Lung (tissue), 12 donors: ENCODE results near the gene B3GALT6. TPM values are rescaled to one million over a fixed set of nuclear protein-coding genes. Genes with fewer than 3 reads are reported as not detected.

Experiments
- ATAC-seq: fragments of 200-7000 bp; cut with Tn5 transposase; one replicate; pipeline ENCODE4 v1.9.1; 2020; ENCODE audit warnings: moderate number of reproducible peaks; ENCODE audit not compliant: insufficient read depth, low FRiP score
- DNase-seq, 3 donors: peaks; one replicate each; pipeline ENCODE4 v3.0.0-alpha.2; 2013 to 2017
- H3K27ac ChIP-seq, 2 donors: one replicate each; pipeline ENCODE4 v1.5.1; 2013; ENCODE audit warnings: mild to moderate bottlenecking in 2 of 2, moderate library complexity in 2 of 2, control low read depth in 1 of 2, inconsistent platforms in 1 of 2, low read depth in 1 of 2, low read length in 1 of 2
- H3K27me3 ChIP-seq, 3 donors: one replicate each; pipeline ENCODE4 v1.5.1; 2013; ENCODE audit warnings: low read length in 2 of 3; ENCODE audit not compliant: control insufficient read depth in 3 of 3, insufficient read depth in 3 of 3
- H3K36me3 ChIP-seq, 4 donors: one replicate each; pipeline ENCODE4 v1.5.1; 2013; ENCODE audit warnings: low read length in 4 of 4, mild to moderate bottlenecking in 1 of 4, moderate library complexity in 1 of 4; ENCODE audit not compliant: control insufficient read depth in 4 of 4, insufficient read depth in 4 of 4
- H3K4me1 ChIP-seq, 5 donors: one replicate each; pipeline ENCODE4 v1.5.1; 2013; ENCODE audit warnings: low read length in 5 of 5, mild to moderate bottlenecking in 2 of 5, moderate library complexity in 1 of 5; ENCODE audit not compliant: control insufficient read depth in 5 of 5, insufficient read depth in 5 of 5
- H3K4me3 ChIP-seq: one replicate; pipeline ENCODE4 v1.5.1; 2013; ENCODE audit warnings: mild to moderate bottlenecking, control low read depth, moderate library complexity
- H3K9ac ChIP-seq, 2 donors: one replicate each; pipeline ENCODE4 v1.5.1; 2013; ENCODE audit warnings: low read length in 2 of 2, control low read depth in 1 of 2; ENCODE audit not compliant: insufficient read depth in 1 of 2
- H3K9me3 ChIP-seq, 4 donors: one replicate each; pipeline ENCODE4 v1.5.1; 2013; ENCODE audit warnings: low read length in 3 of 4, mild to moderate bottlenecking in 1 of 4, moderate library complexity in 1 of 4; ENCODE audit not compliant: control insufficient read depth in 4 of 4, insufficient read depth in 3 of 4
- WGBS, 2 donors: extraction: QIAGEN DNeasy Blood & Tissue Kit; methylation state at CpG; one replicate each; pipeline ENCODE4 v1.1.7; 2013; 5-methylcytosine and 5-hydroxymethylcytosine counted together
- polyA plus RNA-seq, 2 donors: library from polyadenylated mRNA; stranded (reverse); fragments of 200-250 nt; gene quantifications; one replicate each; pipeline ENCODE4 v1.2.1, GENCODE V29; 2013
- total RNA-seq, 2 donors: library from RNA; depleted of rRNA in 1 of 2; stranded (reverse); fragments of >200 nt in 1 of 2; gene quantifications; one replicate each; pipeline ENCODE4 v1.2.1, GENCODE V29; 2014 to 2021
- TF ChIP-seq, protein P1 (sequence below): IDR thresholded peaks from 2 replicates; pipeline ENCODE4 v1.5.1; 2012; ENCODE audit warnings: mild to moderate bottlenecking; ENCODE audit errors: control extremely low read depth, extremely low read depth
- donor health status: control.
- donor health status: control.
- donor health status: Bipolar disorder and iron deficiency.
- donor health status: healthy.
- donor health status: DM: yes; HTN: yes; CAD: no.

B3GALT6 gene
- total and polyA plus RNA-seq, 4 donors: 7.0 to 28.3 (median 15.8) TPM

DNA sequence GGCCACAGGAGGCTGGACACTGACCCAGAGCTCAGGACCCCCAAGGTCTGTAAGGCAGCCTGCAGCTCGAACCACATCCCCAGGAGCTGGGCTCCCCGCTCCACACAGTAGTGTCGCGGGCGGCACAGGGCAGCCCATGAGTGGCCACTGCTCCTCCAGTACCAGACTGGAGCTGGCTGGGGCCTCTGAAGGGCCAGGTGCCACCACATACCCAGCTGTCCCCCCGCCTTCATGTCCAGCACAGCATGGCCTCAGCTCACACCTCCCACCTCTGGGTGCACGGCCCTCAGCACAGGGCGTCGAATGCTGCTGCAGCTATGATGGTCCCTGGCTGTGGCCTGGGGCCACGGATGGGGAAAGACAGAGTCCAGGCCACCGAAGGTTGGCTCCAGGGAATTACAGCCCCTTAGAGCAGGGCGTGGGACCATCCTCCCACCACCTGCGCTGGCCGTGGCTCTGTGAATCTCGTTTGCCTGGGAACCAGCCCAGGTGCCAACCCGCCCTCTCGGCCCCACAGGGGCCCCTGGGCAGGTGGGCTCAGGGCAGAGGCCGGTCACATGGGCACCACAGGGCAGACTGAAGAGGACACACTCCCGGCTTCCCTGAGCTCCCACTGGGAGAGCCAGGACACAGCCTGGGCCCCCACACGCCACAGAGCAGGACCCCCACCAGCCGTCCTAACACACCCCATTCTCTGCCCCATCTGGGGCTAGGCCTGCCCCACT, 16.0 kb upstream of the B3GALT6 start:
- Histone ChIP-seq H3K4me1 (peaks cover 0 to 26% (median 0%) of the 10 kb centered on the region in 5 donors), H3K36me3 (peaks cover 5 to 52% (median 10%) of the 10 kb centered on the region in 4 donors), H3K27me3 (no peaks in the 10 kb centered on the region), H3K9ac (no peak overlapping the region), H3K27ac (peak overlapping the region in 1 of 2 donors; percentile 9), H3K9me3 (peaks cover 0 to 2% (median 0%) of the 10 kb centered on the region in 4 donors), H3K4me3 (no peak overlapping the region)
- ATAC-seq (no peak), DNase-seq (no peak)
- 93 to 94% methylated on average over 20 to 21 of the region's 21 CpGs for WGBS, 2 donors
- TF ChIP-seq, protein P1, sequence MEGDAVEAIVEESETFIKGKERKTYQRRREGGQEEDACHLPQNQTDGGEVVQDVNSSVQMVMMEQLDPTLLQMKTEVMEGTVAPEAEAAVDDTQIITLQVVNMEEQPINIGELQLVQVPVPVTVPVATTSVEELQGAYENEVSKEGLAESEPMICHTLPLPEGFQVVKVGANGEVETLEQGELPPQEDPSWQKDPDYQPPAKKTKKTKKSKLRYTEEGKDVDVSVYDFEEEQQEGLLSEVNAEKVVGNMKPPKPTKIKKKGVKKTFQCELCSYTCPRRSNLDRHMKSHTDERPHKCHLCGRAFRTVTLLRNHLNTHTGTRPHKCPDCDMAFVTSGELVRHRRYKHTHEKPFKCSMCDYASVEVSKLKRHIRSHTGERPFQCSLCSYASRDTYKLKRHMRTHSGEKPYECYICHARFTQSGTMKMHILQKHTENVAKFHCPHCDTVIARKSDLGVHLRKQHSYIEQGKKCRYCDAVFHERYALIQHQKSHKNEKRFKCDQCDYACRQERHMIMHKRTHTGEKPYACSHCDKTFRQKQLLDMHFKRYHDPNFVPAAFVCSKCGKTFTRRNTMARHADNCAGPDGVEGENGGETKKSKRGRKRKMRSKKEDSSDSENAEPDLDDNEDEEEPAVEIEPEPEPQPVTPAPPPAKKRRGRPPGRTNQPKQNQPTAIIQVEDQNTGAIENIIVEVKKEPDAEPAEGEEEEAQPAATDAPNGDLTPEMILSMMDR: no peak

DNA sequence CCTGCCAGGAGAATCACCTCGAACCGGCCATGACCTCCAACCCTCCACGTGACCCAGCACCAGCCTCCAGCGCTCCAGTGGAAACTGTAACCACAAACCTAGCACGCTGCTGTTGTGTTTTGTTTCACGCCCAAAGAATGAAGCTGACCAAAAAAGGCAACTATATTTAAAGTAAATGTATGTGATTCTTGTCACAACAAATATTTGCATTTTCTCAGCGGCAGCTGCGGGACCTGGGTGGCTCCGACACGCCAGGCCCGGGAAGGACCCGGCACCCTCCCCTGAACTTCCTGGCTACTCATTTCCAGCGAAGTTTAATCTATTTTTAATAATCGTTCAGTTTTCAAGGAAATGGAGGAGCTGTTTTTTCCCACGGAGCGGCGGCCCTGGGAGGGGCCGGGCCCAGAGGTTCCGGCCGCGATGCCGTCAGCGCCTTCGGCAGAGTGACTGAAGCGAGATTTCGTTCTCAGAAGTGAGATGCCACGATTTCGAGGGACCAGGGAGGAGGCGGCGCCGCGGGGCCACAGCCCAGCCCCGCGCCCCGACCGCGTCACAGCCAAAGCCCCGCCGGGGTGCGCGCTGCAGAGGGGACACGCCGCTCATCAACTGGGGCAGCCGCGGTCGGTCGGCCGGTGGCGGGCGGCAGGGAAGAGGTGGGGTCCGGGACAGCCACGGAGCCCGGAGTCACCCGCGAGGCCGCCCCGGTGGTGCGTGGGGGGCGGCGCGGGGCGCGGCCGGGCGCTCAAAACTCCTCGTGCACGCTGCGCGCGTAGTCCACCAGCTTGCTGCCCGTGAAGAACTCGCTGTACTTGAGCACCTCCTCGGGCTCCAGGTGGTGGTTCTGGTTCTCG, 15.0 kb upstream of the B3GALT6 start:
- peaks cover 0 to 2% (median 0%) of the 10 kb centered on the region in 4 donors for H3K9me3 ChIP-seq
- ATAC-seq: no peak
- H3K27ac ChIP-seq: no peak overlapping the region
- H3K4me1 ChIP-seq: peaks cover 0 to 22% (median 0%) of the 10 kb centered on the region in 5 donors
- H3K36me3 ChIP-seq: peaks cover 5 to 59% (median 16%) of the 10 kb centered on the region in 4 donors
- 92 to 93% methylated on average over 67 to 74 of the region's 74 CpGs for WGBS, 2 donors
- no peak for DNase-seq
- H3K9ac ChIP-seq: no peak overlapping the region
- H3K4me3 ChIP-seq: no peak overlapping the region
- TF ChIP-seq, protein P1: no peak
- H3K27me3 ChIP-seq: no peaks in the 10 kb centered on the region

DNA sequence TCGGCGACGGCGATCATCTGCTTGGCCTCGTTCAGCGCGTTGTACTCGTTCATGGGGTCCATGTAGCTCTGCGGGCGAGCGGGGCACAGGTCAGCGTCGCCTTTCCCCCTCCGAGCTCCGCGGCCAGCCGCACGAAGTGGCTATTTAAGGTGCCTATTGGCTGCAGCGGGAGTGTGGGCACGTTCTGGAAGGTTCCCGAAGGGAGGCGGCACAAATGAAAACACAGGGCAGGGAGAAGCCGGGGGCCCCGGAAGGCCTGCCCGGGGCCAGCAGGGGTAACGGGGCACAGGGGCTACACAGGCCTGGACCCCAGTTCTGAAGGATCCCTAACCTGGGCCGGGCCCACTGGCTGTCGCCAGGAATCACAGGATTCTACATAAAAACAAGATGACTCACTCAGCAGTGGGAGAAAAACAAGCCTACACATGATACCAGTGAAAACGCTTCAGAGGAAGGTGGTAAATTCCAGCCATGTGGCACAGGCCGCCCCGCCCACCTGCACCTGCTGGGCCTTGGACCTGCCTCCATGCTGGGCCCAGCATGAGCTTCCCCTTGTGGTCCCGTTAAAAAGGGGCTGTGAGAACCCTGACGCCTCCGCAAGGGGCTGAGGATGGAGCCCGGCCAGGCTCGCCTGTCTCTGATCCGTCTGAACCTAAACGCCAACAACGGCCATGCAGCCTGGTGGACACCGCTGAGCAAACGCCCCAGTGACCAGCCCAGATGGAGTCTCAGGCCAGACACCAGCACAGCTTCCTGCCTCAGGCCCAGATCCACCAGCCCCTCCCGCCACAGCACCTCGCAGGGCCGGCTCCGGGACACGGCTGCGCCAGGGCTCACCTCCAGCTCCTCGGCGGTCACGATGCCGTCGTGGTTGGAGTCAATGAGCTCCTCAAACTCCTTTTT, 14.2 kb upstream of the B3GALT6 start:
- H3K9ac ChIP-seq: no peak overlapping the region
- WGBS, 2 donors: 94 to 95% methylated on average over 52 of the region's 52 CpGs
- ATAC-seq (no peak), DNase-seq (no peak)
- peaks cover 8 to 67% (median 20%) of the 10 kb centered on the region in 4 donors for H3K36me3 ChIP-seq
- no peaks in the 10 kb centered on the region for H3K27me3 ChIP-seq
- H3K9me3 ChIP-seq: peaks cover 0 to 2% (median 0%) of the 10 kb centered on the region in 4 donors
- TF ChIP-seq, protein P1: no peak
- no peak overlapping the region for H3K27ac ChIP-seq
- H3K4me1 ChIP-seq: peaks cover 0 to 19% (median 0%) of the 10 kb centered on the region in 5 donors
- H3K4me3 ChIP-seq: no peak overlapping the region
